Stimulated activated CD8-positive, alpha-beta memory T cell treated with anti-CD3 and anti-CD28 coated beads, Interleukin-2, amount 100 ng/mL, for 1 hour (primary cell): ENCODE measurements around the gene SETD7.

Source experiments
- DNase-seq, 2 donors: peaks; one replicate each; pipeline ENCODE4 v3.0.0-alpha.2; 2020; ENCODE audit warnings: low read depth in 2 of 2

Gene SETD7

DNA sequence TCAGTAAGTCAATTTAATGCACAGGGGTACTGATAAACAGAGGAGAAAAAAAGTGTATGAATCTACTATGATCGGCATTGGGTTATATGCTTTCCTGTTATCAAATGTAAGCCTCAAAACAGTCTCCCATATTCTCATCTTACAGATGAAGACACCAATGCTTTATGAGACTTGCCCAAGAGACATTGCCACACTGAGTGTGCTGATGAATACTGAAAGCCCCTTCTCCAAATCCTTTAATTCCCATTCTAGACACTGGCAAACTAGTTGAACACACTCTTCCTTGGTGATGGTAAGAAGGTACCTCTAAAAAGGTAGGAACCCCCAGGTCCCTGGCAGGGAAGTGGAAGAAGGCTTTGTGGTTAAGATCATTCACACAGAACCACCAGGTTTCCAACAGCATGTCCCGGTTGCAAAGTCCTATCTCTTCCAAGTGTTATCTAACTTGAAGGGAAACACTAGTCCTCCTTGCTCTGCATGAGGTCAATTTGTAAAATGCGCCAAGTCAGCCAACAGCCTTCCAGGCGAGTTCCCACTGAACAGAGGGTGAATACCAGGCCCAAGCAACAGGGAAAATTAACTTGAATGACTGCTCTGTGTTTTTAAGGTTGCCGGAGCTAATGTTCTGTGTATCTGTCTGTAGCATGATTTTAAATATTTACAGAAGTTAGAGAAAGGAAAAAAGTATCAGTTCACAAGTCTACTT lies 5.1 kb downstream of the SETD7 start:
- DNase-seq = no peak

DNA sequence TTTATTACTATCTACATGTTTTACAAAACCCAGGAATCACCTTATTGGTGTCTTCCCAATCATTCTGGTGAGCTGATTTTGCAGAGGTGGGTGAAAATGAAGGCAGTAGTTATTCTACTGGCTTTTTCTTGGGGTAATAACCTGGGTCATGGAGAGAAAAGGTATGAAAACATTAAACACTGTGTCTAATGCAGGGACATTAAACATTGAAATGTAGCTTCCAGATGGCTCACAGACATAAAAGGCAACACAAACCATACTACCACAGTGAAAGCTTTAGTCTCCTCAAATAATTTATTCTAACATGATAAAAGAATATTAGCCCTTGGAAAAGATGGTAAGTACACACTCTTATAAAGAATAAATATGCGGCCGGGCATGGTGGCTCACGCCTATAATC lies 8.0 kb downstream of the SETD7 start:
- no peak for DNase-seq

DNA sequence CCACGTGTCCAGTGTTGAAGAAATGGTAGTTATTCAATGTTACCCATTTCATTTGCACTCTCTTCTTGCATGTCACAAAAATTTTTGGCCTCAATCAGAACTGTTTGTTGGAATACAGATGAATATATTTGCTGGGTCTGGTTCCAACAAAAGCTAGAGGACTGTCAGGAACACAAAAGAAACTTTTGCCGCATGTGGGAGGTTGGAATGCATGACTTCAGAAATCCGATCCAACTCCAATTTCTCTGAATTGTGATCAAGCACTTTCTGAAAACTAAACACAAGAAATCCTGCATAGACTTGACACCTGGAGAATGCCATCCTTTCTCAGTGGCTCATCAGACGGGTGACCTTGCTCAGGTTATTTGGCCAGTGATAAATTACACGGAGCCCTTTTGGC lies 15.4 kb downstream of the SETD7 start:
- no peak for DNase-seq

DNA sequence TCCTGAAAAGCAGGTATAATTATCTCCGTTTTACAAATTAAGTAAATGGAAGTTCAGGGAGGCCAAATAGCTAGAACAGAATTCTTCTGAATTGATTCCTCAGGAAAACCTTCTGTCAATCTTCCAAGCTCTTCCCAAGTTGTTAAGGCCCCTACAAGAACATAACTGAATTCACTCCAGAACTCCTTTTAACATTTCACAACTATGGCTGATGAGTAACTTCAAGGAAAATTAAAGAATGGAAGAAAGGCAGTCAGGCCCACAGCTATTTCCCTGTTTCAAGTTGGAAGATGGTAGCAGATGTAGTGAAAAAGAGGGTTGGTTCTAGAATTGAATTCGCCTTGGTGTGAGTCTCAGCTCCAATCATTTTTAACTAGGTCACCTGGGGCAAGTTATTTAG lies 15.9 kb downstream of the SETD7 start:
- DNase-seq = no peak

DNA sequence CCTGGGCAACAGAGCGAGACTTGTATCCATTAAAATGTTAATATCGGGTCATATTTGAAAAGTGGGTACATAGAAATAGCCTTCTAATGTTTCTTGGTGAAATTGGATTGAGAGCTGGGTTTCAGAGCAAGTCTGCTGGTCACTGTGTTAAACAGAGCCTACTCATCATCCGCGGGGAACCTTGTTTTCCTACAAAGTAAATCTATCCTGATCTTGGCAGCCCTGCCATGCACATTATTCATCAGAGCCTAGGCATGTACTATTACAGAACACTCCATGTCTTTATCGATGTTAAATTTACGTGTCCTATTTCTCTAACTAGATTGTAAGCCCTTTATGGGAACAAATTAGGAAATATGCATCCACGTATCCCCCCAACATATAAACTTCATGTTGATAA lies 18.7 kb downstream of the SETD7 start:
- DNase-seq = no peak

DNA sequence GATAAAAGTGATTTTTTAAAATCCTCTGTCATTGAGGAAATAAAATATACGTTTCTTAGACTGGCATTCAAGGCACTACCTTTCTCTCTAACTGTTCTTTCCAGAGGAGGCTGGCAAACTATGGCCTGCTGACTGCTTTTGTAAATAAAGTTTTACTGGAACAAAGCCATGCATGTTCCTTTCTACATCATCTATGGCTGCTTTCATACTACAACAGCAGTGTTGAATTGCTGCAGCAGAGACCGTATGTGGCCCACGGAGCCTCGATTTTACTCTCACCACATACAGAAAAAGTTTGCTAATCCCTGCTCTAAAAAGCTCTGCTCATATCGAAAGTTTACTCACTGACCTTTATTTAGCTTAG lies 20.2 kb downstream of the SETD7 start:
- no peak for DNase-seq

DNA sequence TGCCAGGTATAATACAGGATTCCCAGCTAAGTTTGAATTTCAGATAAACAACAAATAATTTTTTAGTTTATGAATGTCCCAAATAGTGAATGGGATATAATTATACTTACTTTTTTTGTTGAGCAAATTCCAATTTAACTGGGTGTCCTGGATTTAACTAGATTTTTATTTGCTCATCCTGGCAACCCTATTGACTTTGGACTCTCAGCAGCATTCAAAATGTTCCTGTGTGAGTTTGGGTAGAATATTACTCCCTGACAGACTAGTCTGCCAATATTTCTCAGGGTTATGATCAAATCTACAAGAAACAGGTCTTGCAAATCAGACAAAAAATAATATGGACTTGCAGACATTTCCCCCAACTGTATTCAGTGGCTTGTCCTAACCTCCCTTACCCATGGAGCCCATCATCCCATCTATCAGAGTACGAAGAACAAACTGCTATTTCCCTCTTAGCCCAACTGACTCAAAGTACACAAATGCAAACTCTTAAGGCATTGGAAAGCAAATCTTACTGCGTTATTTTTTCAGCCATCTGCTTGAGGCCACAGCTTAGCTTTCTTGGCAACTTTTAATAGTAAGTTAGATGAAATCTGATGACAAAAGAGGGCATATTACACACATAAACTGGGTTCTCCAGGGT lies 20.7 kb downstream of the SETD7 start:
- no peak for DNase-seq

DNA sequence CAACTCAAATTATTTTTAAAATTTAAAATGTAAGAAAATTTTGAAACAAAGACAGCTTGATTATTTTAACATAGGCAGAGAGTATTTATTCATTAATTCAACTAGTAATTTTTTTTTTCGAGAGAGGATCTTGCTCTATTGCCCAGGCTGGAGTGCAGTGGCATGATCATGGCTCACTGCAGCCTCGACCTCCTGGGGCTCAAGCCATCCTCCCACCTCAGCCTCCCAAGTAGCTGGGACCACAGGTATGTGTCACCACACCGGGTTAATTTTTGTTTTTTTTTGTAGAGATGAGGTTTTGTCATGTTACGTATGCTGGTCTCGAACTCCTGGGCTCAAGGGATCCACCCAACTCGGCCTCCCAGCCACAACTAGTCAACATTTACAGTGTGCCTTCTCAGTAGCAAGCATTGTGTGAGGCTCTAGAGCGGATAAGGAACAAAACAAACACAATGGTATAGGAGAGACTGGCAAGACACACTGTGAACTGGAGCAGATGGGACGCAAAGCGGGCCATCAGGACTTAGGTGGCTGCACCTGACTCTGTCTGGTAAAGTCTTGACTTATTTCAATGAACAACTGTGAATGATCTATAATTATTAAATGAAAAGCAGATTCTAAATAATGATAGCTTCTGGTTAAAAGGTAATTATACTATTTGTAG lies 21.6 kb downstream of the SETD7 start:
- no peak for DNase-seq

DNA sequence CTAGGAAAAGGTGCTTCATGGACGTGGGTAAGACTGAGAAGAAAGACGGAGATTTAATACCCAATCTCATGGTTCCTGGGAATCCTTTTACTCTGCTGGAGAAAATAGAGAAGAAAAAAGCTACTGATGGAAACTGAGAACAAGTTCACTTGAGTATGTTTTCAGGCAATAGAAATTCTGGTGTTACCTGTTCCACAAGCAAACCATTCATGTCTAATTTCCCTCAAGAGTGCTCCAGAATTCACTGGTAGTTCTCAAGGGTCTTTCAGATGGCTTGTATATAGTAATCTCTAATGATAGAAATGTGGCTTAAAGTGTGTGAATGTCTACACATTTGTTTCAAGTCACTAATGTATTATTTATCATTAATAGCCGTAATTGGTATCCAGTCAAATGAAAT lies 22.5 kb downstream of the SETD7 start:
- no peak for DNase-seq

DNA sequence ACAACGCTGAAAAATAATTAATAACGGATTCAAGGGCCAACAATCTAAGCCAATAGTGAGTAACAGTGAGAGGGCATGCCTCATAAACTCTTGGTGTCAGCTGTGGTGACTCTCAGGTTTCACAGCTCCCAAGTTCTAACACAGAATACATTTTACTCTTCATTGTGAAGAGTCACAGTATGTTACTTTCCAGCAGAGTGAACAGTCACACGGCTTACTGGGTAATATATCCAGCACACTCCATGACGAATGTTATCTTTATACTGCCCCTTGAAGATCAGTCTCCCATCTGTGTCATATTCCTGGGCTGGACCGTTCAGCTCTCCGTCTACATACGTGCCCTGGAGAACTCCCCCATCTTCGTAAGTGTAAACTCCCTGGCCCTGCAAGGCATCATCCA lies 23.1 kb downstream of the SETD7 start:
- DNase-seq = no peak

DNA sequence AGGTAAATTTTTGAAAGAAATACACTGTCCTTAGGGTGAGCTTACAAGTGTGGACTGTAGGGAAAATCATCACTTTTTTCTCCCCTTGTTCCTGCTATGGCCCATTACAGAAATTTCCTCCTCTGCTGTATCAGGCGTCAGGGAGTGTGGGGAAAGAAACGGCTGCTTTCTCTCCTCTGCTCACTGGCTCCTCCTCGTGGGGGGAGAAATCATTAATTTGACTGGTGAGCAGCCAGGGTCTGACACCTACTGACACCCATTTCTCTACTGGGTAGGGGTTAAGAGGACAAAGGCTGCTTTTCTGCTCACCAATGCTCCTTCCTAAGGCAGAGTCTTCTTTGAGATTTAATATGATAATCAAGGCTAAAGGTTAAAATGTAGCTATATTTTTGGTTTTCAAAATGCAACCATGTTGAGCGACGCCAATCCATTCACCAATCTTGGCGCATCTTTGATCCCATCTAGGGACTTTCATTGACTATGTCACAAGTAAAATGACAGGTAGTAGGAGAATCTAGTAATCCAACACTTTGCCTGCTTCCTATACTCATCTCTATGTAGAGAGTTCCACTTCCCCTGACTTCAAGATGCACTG lies 25.1 kb downstream of the SETD7 start:
- peak in 1 of 2 donors; percentile 23 for DNase-seq

DNA sequence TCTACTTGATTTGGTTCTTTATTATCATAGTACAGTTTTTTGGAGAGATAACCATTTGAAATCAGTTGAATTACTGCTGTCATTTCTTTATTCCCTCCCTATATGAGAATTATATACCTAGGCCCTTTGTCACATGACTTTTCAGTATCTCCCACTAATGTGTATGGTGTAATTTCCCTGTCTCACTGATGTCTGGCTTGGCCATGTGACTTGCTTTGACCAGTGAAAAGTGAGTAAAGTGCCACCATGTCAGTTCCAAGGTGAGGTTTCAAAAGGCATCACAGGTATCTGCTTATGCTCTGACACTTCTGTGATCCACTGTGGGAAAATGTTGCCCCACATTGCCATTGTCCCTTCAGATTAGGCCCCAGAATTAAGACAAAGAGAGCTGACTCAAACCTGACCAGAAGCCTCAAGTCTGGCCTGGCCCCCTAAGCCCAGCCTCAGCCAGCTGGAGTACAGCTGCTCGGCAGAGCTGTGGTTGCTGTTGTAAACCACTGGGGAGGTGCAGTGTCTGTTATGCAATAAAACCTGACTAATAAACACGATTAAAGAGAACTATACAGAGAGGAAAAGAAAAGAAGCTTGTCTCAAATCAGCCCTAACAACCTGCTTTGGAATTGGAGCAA lies 27.5 kb downstream of the SETD7 start:
- peak in 1 of 2 donors; percentile 3 for DNase-seq

DNA sequence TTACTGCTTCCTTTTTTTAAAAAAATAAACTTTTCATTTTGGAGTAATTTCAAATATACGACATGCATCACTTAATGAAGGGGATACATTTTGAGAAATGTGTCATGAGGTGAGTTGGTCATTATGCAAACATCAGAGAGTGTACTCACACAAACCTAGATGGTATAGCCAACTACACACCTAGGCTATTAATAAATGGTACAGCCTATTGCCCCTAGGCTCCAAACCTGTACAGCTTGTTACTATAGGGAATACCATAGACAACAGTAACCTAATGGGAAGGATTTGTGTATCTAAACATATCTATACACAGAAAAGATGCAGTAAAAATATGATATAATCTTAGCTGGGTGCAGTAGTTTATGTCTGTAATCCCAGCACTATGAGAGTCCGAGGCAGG lies 29.1 kb downstream of the SETD7 start:
- no peak for DNase-seq

DNA sequence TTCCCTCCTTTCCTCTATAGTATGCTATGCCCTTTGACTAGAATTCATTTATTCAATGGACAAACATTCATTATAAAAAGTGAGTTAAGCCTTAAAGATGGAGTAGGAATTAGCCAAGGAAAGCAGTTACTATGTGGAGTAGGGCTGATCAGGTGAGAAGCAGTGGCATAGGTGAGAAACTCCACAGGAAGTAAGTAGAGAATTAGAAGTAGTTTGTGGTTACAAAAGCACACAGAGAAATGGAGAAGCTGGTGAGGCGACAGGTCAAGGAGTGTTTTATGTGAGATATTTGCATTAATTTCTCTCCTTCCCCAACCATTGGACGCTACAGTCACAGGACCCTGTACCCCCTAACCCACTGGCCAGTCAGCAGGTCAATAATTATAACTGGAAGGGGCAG lies 30.6 kb downstream of the SETD7 start:
- DNase-seq = no peak

DNA sequence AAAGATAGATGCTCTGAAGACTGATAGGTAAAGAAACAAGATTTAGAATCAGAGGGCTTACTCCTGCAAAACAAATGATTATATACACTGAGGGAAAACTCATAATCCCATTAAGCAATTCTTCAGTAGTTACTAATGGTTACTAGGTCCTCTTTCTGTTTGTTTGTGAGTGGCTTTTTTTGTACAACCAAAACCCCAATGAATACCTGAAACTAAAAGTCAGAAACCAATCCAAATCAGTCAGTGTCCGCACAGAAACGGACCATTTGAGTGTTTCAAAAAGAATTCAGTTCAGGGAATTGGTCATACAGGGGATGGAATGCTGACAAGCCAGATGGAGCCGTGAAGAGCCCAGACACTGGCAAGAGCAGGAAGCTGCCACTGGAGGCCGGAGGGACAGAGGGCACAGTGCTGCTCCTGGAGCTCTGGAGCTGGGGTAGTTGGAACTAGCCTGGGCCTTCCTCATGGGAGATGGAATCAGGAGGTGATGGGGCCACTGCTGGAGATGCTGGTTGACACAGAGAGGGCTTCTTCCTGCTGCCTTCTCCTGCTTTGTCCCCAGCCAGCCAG lies 31.9 kb downstream of the SETD7 start:
- no peak for DNase-seq

DNA sequence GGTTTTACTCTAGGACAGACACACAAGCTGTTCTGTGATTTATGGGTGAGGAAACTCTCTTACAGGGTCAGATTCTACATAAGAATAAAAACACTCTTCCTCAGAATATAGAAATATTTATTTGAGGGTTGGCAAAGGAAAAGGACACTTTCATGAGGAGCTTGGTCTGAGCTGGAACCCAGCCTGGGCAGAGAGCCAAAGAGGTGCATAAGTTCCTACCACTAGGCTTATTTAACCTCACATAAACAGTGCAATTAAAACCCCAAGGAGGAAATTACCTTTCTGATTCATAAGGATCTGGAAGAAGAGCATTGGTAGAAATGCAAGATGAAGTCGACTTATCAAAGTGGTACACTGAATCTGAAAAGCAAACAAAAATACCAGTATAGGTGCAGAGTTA lies 32.9 kb downstream of the SETD7 start:
- DNase-seq = no peak

DNA sequence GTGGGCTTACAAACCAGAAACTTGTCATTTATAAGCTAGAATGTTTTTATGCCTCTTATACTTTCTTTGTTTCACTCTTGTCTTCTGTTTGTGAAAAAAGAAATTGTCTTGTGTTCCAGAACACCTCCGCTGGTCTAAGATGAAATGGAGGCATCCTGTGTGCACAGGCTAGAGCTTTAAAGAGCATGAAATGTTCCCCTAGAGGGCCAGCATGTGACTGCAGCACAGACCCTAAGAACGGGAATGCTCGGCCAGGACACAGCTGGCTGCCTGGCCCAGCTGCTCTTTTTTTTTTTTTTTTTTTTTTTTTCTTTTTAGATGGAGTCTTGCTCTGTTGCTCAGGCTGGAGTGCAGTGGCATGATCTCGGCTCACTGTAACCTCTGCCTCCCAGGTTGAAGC lies 33.6 kb downstream of the SETD7 start:
- no peak for DNase-seq

DNA sequence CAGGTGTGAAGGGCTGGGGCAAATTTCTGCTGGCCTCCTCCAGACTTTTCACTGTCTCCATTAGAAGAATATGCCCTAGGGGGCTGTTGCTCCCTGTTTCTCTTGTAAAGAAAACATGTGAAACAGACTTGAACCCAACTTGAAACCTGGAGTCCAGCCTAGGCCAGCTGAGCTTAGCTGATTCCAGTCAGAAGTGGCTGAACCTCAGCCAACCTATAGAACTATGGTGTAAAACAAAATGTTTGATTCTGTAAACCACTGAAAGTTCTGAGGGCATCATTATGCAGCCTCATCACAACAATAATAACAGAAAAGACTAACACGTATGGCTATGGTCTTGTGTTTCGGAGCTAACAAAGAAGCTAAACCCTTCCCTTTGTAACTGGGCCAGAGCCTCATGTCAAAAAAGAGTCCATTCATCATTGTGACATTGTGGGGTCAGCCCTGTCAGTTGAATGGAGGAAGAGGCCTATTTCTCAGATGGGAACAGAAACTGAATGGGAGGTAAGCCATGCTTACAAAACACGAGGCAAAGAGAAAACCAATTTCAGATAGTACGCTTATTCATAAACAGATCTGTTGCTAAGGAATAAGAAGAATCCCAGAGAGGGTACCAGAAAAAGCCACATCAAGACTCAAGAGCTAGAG lies 34.1 kb downstream of the SETD7 start:
- no peak for DNase-seq

DNA sequence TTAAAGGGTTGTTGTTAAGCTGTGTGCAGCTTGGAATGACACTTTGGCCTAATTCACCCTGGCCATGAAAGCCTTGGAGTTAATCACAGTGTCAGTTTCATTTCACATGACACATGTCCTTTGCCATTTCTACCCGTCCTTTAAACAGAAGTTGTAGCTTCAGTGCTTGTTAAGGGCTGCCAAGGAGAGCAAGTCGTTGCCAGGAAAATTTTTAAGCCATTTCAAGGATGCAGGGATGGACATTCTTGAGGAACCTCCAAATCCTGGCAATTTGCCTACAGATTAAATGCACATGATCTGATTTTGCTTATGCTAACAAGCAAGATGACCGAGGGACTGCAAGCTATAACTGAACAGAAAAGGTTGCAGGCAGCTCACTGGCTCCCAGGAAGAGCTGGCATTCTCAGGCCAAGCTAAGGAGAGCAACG lies 40.5 kb downstream of the SETD7 start:
- DNase-seq = no peak

DNA sequence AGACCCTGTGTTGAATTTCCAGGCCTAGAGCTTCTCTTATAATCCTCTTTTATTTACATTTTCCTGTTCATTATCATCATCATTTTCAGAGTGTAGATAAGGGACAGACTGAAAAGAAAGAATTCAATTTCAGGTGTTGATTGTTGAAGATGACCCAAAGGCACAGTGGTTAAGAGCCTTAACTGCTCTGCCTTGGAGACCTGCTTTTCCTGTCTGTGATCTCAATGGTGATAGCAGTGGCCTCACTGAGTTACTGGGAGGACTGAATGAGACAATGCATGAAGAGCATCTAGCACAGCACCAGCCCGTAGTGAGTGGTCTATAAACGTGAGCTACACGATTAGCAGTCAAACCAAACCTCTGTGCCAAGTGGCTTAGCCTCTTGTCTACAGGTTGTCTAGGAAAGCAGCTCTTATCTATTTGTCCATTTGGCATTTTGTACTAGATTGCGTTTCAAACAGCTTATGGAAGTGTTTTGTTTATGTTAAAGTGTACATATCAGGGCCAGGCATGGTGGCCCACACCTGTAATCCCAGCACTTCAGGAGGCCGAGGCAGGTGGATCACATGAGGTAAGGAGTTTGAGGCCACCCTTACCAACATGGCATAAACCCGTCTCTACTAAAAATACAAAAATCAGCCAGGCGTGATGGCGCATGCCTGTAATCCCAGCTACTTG lies 41.5 kb downstream of the SETD7 start:
- no peak for DNase-seq

DNA sequence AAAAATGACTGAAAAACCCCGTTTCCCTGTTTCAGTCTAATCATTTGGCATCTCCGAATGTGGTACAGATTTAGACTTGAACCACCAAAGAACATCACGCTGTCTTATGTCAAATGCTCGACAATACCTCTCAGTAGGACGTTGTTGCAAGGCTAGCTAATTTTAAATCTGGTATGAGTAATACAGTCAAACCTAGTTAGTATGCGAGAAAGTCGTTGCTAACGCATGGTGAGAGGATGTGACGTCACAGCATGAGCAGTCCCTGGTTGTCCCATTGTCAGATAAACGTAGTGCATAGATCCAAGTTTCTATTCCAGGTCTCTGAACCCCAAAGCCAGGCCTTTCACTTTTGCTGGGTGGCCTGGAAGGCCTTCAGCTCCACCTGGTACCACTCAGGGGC lies 44.7 kb downstream of the SETD7 start:
- DNase-seq = no peak
